Fibroblast of skin of scalp (primary cell): Measurements from ENCODE around the gene LRRC71.

Source experiments
- DNase-seq: peaks from one replicate; pipeline ENCODE4 v3.0.0-alpha.2; 2013

LRRC71 gene

GRCh38 chr1:156927215-156928042 lies 7.0 kb downstream of the LRRC71 start:
- peak; percentile 70 for DNase-seq

- DNase-seq: no peak
Measured at GRCh38 chr1:156928043-156928602, 7.7 kb downstream of the LRRC71 start.

DNA sequence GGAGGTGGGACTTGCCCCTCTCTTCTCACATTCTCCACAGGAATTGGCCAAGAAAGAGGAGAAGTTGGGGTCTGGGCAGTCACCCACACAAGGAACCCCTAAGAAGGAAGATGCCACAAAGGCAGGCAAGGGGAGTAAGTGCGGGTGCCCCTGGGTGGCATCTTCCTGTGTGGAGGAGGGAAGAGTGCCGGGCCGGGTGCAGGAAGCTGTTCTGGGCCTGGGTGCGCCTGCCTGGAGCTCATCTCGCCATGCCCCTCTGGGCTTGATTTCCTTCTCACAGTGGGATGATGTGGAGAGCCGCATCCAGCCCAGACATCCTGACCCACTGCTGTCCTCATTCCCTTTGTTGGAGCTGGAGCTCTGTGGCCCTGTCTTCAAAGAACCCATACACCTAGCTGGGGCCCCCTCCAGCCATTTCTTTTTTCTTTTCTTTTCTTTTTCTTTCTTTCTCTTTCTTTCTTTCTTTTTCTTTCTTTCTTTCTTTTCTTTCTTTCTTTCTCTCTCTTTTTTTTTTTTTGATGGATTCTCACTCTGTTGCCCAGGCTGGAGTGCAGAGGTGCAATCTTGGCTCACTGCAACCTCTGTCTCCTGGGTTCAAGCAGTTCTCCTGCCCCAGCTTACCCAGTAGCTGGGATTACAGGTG lies 9.3 kb downstream of the LRRC71 start:
- DNase-seq: no peak

DNA sequence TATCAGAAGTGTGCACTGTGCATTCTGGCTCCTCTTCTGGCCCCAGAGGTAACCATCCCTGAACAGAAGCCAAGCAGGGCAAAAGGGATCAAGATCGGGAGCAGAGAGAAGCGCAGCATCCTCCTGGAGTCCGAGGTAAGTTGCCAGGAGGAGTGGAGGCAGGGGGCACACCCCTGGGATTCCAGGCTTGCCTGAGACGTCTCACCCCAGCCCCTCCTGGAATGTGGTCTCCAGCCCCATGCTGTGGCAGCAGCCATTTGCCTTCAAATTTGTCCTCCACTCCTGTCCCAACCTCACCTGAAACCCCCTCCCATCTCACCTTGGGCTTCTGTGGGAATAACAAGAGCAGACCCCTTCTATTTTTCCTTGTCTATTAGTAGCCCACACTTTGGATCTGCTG lies 10.1 kb downstream of the LRRC71 start:
- DNase-seq: no peak

GRCh38 chr1:156931211-156931952 lies 10.9 kb downstream of the LRRC71 start:
- DNase-seq: no peak

DNA sequence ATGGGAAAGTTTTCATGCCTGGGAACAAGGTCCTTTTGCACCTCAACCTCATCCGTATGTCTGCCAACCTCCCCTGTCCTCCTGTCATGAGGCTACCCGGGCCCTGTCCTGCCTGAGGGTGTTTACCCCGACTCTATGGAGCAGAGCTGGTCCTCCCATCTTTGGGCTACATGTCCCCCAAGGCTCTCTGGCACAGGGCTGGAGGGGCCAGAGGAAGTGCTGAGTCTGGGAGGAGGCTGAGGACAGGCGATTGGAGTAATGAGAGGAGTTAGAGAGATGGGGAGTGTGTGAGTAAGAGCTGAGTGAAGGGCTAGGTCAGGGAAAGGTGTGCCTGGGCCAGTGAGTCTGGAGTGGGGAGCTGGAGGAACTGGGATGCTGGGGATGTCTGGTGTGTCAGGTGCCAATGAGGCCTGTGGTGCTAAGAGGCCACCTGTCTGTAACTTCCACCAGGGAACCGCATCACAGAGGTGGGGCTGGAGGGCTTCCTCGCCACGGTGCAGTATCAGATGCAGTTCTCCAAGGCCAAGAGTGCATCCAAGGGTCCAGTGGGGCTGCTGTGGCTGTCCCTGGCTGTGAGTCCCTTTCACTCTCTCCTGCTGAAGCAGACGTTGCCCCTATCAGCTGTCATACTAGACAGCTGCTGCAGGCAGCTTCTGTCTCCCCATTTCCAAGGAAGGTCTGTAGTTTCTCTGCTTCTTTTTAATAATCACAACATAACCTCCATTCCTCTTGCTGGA lies 11.7 kb downstream of the LRRC71 start:
- no peak for DNase-seq

DNA sequence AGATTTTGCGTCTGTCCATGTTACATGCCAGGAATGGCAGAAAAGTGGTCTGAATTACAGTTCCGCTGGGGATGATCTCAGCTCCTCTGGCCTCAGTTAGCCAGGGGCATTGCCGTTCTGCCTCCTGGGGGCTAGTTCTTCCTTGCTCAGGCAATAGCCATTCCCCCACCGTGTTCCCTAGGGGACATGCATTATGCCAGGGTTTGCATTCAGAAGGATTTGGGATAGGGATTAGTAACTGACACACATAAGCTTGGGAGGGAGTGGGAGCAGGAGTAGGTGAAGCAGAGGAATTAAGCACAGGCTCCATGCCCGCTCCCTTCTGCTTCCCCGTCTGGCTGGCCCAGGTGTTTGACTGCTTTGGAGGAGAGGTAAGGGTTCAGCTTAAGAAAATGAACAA lies 12.7 kb downstream of the LRRC71 start:
- no peak for DNase-seq

GRCh38 chr1:156935505-156936128 lies 15.2 kb downstream of the LRRC71 start:
- no peak for DNase-seq

- no peak for DNase-seq
Measured at GRCh38 chr1:156936191-156936590, 15.8 kb downstream of the LRRC71 start.

DNA sequence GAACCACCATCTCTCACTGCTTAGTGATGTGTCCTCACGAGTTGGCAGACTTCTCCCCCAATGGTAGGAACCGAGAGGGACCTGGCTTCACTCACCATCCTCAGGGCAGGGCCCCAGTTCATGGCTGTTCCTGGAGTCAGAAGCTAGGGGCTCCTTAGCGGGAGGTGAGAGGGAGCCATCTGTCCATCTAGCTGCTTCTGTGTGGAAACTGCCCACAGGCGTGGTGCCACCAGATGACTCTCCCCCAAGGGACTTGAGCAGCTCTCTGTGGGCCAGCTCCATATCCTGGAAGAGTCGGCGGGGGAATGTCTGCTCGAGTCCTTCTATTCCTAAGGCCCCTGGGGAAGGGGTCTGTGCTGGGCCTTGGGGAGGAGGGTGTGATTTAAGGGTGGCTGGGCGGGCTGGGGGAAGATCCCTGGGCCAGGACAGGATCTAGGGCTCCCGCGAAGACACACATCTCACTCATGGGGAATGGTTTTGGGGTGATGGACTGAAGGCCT lies 16.3 kb downstream of the LRRC71 start:
- DNase-seq: no peak

DNA sequence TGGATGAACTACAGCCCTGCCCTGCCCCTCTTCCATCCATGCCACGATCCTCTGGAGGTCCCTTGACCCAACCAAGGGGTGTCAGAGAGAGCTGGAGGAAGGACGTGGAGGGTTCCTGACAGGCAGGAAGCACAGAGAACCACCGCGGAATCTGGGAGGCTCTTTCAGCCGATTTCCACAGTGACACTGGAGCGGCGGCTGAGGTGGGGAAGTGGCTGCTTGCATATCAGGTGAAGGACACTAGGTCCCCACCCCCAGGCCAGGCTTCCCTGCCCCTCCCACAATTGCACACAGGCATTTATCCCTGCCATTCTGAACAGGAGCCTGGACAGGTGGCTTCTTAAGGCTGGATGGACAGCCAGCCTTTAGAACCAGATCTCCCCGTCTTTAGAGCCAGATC lies 17.5 kb downstream of the LRRC71 start:
- no peak for DNase-seq

DNA sequence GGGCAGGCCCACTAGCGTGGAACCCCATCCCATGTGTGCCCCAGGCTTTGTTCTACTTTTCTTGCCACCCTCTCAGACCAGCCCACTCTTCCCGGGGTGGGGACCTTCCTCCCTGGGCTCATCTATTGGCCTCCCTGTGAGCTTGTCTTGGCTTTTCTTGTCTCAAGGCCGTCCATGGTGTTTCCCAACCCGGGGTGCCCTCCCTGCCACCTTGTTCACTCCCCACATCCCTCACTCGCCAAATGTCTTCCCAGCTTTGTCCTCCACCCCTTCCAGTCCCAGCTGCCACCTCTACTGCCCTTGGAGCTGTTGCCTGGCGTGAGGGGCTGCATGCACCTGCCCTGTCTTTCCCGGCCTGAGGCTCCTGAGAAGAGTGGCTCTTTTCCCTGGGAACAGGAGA lies 18.4 kb downstream of the LRRC71 start:
- no peak for DNase-seq

DNA sequence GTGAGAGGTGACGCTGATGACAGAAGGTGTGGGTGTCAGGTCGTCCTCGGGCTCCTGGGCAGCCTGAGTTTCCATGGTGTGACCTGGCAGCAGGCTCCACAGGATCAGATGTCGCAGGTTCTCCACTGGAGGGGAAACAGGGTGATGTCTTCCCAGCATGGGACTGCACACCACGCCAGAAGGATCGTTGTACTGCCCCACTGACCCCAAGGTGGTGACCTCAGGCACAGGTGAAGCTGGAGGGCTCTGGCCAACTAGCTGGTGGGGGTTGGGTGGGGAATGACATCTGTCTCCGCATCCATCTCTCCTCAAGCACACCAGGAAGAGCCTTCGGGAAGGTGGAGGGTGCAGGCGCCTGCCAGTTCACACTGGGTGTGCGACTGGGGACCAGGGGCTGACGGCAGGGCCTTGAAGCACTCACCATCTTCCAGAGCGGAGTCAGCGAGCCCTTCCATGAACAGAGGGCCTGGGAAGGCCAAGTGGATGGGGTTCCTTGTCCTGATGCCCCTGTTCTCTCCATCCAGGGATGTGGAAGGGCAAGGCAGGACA lies 19.4 kb downstream of the LRRC71 start:
- DNase-seq: no peak

GRCh38 chr1:156941675-156942074 lies 21.2 kb downstream of the LRRC71 start:
- DNase-seq: no peak

- DNase-seq: no peak
Measured at GRCh38 chr1:156942176-156942575, 21.7 kb downstream of the LRRC71 start.

DNA sequence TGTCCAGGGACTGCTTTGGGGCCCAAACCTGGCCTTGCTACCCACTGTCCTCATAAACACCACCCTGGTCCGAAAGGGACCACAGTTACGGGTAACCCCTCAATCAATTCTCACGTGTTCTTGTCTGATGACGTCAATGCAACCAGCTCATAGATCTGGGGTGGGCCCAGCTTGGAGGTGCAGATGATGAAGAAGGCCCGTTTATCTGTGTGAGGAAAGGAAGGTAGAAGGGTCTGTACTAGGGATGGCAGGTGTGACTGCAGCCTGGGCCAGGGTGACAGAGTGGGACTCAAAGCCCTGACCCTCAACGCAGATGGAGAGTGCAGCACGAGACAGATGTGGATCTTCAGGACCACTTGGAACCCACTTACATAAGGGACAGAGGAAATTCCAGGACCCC lies 22.1 kb downstream of the LRRC71 start:
- no peak for DNase-seq

GRCh38 chr1:156943756-156944155 lies 23.3 kb downstream of the LRRC71 start:
- no peak for DNase-seq

DNA sequence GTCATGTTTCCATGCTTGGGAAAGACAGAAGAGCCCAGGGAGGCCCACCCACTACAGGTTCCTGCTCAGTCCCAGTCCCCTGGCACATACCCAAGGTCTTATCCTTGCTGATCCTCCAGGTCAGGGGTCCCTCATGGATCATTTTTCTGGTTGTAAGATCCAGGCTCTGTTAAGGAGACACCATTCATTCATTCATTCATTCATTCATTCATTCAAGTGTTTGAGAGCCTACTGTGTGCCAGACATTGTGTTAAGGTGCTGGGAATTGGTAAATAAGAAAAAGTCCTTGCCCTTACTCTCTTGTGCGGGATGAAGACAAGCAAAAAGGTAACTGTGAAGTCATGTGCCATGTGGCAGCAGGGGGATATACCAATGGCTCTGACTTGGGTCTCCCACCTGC lies 23.8 kb downstream of the LRRC71 start:
- no peak for DNase-seq

GRCh38 chr1:156944848-156945247 lies 24.4 kb downstream of the LRRC71 start:
- no peak for DNase-seq

GRCh38 chr1:156945881-156946661 lies 25.6 kb downstream of the LRRC71 start:
- DNase-seq: no peak

GRCh38 chr1:156947127-156947526 lies 26.7 kb downstream of the LRRC71 start:
- no peak for DNase-seq
